BE2C (cell line): Measurements from ENCODE around the gene ZNF653.

Experiments
- DNase-seq: peaks from one replicate; pipeline ENCODE4 v3.0.0-alpha.2; 2020
- H3K27me3 ChIP-seq: fragments of 250-450 bp; sonication (Bioruptor Pico); 2 replicates; pipeline ENCODE4 v1.5.1; 2020; ENCODE audit warnings: mild to moderate bottlenecking
- H3K36me3 ChIP-seq: fragments of 250-450 bp; sonication (Bioruptor Pico); 2 replicates; pipeline ENCODE4 v1.5.1; 2020; ENCODE audit warnings: mild to moderate bottlenecking
- H3K4me1 ChIP-seq: fragments of 250-450 bp; sonication (Bioruptor Pico); 2 replicates; pipeline ENCODE4 v1.5.1; 2020
- H3K4me3 ChIP-seq: 2 replicates; pipeline ENCODE4 v1.5.1; 2011; ENCODE audit warnings: low read depth, low read length
- H3K9me3 ChIP-seq: fragments of 250-450 bp; sonication (Bioruptor Pico); 2 replicates; pipeline ENCODE4 v1.5.1; 2020
- CTCF ChIP-seq: IDR thresholded peaks from 2 replicates; pipeline ENCODE4 v1.5.1; 2012; ENCODE audit warnings: mild to moderate bottlenecking, low read depth, low read length

ZNF653 gene

GRCh38 chr19:11550265-11550664 is 44.6 kb upstream of the ZNF653 start:
- H3K4me1 ChIP-seq, result no peaks in the 10 kb centered on the region
- peaks cover 28% of the 10 kb centered on the region for H3K36me3 ChIP-seq
- H3K4me3 ChIP-seq, result no peak overlapping the region
- H3K27me3 ChIP-seq, result no peaks in the 10 kb centered on the region
- no peak for DNase-seq
- TF ChIP-seq CTCF, result no peak
- no peaks in the 10 kb centered on the region for H3K9me3 ChIP-seq

- H3K9me3 ChIP-seq, result no peaks in the 10 kb centered on the region
Observed at GRCh38 chr19:11549386-11549953, 43.8 kb upstream of the ZNF653 start.

GRCh38 chr19:11547929-11548700 is 42.5 kb upstream of the ZNF653 start:
- Histone ChIP-seq H3K9me3 (no peaks in the 10 kb centered on the region), H3K36me3 (peaks cover 14% of the 10 kb centered on the region), H3K27me3 (no peaks in the 10 kb centered on the region), H3K4me3 (no peak overlapping the region), H3K4me1 (no peaks in the 10 kb centered on the region)
- TF ChIP-seq CTCF, result no peak
- no peak for DNase-seq

More at GRCh38 chr19:11549386-11549953, 43.8 kb upstream of the ZNF653 start:
- no peak for DNase-seq
- no peak for TF ChIP-seq CTCF
- H3K27me3 ChIP-seq, result no peaks in the 10 kb centered on the region
- H3K4me3 ChIP-seq, result no peak overlapping the region
- peaks cover 27% of the 10 kb centered on the region for H3K36me3 ChIP-seq
- no peaks in the 10 kb centered on the region for H3K4me1 ChIP-seq

GRCh38 chr19:11541238-11541637 is 35.6 kb upstream of the ZNF653 start:
- Histone ChIP-seq H3K4me1 (no peaks in the 10 kb centered on the region), H3K36me3 (no peaks in the 10 kb centered on the region), H3K9me3 (no peaks in the 10 kb centered on the region), H3K27me3 (no peaks in the 10 kb centered on the region), H3K4me3 (no peak overlapping the region)
- DNase-seq, result no peak
- TF ChIP-seq CTCF, result no peak

- no peak for DNase-seq
- Histone ChIP-seq H3K36me3 (no peaks in the 10 kb centered on the region), H3K27me3 (no peaks in the 10 kb centered on the region), H3K9me3 (no peaks in the 10 kb centered on the region), H3K4me1 (no peaks in the 10 kb centered on the region; the same call in 1 of the 2 replicates), H3K4me3 (no peak overlapping the region)
- TF ChIP-seq CTCF, result no peak
Observed at GRCh38 chr19:11540645-11541044, 35.0 kb upstream of the ZNF653 start.
